HL-60 (cell line): Measurements from ENCODE around the gene VSNL1.

Source experiments
- POLR2AphosphoS5 ChIP-seq: IDR thresholded peaks from 2 replicates; pipeline ENCODE4 v1.6.1; 2012; ENCODE audit warnings: low read depth
- TF ChIP-seq, protein P1 (sequence below): IDR thresholded peaks from one replicate; pipeline ENCODE4 v1.5.1; 2011; ENCODE audit warnings: low read length, control low read depth, inconsistent platforms; ENCODE audit not compliant: insufficient read depth

DNA sequence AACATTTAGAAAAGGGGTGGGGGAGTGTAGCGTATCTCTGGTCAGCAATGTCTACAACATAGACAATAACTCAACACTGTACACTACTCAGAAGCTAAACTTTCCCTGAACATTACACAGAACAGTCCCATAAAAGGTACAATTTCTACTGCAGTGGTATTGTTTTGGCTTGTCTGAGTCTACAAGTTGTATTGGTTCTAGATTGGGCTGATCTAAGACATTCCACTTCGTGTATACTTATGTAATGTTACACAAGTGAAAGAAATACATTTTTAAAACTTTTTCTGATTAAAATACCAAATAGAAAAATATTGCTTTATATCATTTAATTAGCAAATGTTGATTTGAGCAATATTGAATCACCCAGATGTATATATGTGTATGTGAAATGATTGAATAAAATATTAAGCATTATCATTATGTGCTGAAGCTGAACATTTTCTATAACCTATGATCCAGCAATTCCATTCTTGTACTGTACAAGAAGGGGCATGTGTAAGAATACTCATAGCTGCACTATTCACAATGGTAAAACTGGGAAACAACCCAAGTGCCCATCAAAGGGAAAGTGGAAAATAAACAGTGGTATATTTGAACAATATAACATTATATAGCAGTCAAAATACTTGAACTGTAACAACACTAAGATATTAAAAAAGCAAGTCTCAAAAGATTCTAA lies 52.4 kb downstream of the VSNL1 start:
- TF ChIP-seq, protein P1, sequence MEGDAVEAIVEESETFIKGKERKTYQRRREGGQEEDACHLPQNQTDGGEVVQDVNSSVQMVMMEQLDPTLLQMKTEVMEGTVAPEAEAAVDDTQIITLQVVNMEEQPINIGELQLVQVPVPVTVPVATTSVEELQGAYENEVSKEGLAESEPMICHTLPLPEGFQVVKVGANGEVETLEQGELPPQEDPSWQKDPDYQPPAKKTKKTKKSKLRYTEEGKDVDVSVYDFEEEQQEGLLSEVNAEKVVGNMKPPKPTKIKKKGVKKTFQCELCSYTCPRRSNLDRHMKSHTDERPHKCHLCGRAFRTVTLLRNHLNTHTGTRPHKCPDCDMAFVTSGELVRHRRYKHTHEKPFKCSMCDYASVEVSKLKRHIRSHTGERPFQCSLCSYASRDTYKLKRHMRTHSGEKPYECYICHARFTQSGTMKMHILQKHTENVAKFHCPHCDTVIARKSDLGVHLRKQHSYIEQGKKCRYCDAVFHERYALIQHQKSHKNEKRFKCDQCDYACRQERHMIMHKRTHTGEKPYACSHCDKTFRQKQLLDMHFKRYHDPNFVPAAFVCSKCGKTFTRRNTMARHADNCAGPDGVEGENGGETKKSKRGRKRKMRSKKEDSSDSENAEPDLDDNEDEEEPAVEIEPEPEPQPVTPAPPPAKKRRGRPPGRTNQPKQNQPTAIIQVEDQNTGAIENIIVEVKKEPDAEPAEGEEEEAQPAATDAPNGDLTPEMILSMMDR = no peak
- TF ChIP-seq POLR2AphosphoS5 = no peak
